ENCODE data around the gene CAMKK2. TPM values are rescaled to one million over a fixed set of nuclear protein-coding genes. Genes with fewer than 3 reads are reported as not detected.

Gene CAMKK2
- 24.3 and 26.3 TPM in 2 replicates for total RNA-seq

DNA sequence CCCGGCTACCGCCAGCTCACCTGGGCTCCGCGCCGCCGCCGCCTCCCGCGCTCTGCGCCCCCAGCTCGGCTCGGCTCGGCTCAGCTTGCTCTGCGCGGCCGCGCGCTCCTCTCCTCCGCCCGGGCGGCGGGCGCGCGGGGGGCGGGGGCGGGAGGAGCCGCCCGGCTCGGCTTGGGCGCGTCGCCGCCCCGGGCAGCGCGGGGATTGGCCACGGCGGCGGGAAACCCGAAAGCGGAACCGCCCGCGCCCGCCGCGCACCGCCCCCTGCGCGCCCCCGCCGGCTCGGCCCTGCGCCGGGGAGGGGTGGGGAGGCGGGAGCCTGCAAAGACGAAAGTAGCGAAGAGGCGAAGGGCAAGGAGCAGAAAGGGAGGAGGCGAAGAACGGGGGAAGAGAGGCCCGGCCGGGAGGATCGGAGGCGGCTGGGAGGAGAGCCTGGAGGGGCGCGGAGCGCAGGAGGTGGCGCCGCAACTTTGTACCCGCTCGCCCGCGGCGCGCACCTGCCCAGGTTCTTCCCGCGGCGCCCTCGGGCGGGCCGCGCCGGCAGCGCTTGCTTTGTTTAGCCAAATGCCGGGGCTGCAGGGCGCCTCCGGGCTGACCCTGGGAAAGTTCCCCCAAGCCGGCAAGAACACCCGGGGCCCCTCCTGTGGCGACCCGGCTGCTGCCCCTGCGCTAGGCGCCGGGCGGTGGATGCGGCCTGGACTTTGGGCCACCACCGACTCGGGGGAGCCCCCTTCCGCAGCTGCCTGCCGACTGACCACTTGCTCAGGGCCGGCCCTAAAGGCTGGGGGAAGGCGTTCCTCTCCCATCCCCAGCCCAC lies at the start of gene CAMKK2:
CAMKK2 (minus strand) TSS at position 92 of the 817 bp plus-strand sequence. CDS start 22,183 bp downstream, outside the sequence.

DNA sequence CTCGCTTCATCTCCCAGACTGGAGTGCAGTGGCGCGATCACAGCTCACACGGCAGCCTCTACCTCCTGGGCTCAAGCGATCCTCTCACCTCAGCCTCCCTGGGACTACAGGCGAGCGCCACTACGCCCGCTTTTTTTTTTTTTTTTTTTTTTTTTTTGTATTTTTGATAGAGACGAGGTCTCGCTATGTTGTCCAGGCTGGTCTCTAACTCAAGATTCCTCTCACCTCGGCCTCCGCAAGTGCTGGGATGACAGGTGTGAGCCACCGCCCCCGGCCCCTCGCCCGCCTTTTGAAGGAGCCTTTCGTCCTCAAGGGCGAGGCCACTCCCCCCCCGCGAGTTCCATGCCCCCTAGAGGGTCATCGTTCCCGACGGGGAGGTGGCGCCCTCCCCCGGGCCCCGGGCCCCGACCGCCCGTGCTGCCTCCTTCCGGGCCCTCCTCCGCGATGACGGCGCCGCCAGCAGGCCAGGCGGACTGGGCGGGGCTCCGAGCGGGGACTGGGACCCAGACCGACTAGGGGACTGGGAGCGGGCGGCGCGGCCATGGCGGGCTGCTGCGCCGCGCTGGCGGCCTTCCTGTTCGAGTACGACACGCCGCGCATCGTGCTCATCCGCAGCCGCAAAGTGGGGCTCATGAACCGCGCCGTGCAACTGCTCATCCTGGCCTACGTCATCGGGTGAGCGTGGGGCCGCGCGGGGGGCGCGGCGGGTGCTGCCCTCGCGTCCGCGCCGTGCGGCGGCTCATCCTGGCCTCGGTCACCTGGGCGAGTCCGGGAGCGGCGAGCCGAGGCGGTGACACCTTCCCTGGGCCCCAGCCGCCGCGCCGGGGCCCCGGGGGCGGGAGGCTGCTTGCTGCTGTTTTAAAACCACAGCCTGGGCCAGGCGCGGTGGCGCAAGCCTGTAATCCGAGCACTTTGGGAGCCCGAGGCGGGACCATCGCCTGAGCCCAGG lies 86.6 kb downstream of the CAMKK2 start, which contains the start of gene P2RX4:
P2RX4 (plus strand) TSS at position 506 of the 949 bp plus-strand sequence; CDS start at position 542, 36 bp downstream.

Other genes starting within 250 kb of the CAMKK2 start
- gene P2RX7, start 163.8 kb downstream of the CAMKK2 start, total RNA-seq: 0.16 and 0.34 TPM in 2 replicates
- gene P2RX4, start 86.6 kb downstream of the CAMKK2 start, total RNA-seq: 13.7 and 16.5 TPM in 2 replicates
- 73.7 and 101 TPM in 2 replicates for gene ANAPC5, start 55.7 kb upstream of the CAMKK2 start, total RNA-seq
- gene RNF34, start 103.4 kb upstream of the CAMKK2 start, total RNA-seq: 30.3 and 30.9 TPM in 2 replicates